CD4-positive, alpha-beta T cell treated with Interleukin-4 for 4 hours (primary cell): ENCODE data around the gene IGSF21.

ENCODE experiments used
- DNase-seq: peaks from one replicate; pipeline ENCODE4 v3.0.0-alpha.2; 2020

The IGSF21 gene

GRCh38 chr1:18120638-18121037, 13.0 kb downstream of the IGSF21 start:
- DNase-seq = no peak

- no peak for DNase-seq
Measured at GRCh38 chr1:18121072-18121820, 13.6 kb downstream of the IGSF21 start.

GRCh38 chr1:18123467-18123992, 15.9 kb downstream of the IGSF21 start:
- DNase-seq = no peak

- DNase-seq = no peak
Measured at GRCh38 chr1:18124977-18125376, 17.4 kb downstream of the IGSF21 start.

- DNase-seq = no peak
Measured at GRCh38 chr1:18126616-18127015, 19.0 kb downstream of the IGSF21 start.

GRCh38 chr1:18128298-18128697, 20.7 kb downstream of the IGSF21 start:
- DNase-seq = no peak

GRCh38 chr1:18130356-18130755, 22.8 kb downstream of the IGSF21 start:
- DNase-seq = no peak

- no peak for DNase-seq
Measured at GRCh38 chr1:18132022-18132710, 24.6 kb downstream of the IGSF21 start.

GRCh38 chr1:18132711-18133541, 25.3 kb downstream of the IGSF21 start:
- no peak for DNase-seq

- DNase-seq = no peak
Measured at GRCh38 chr1:18134324-18135046, 26.9 kb downstream of the IGSF21 start.

- no peak for DNase-seq
Measured at GRCh38 chr1:18137759-18138345, 30.3 kb downstream of the IGSF21 start.

GRCh38 chr1:18139198-18139981, 31.8 kb downstream of the IGSF21 start:
- DNase-seq = no peak

- no peak for DNase-seq
Measured at GRCh38 chr1:18140411-18140810, 32.8 kb downstream of the IGSF21 start.

GRCh38 chr1:18141661-18142060, 34.1 kb downstream of the IGSF21 start:
- DNase-seq = no peak

- no peak for DNase-seq
Measured at GRCh38 chr1:18142471-18142870, 34.9 kb downstream of the IGSF21 start.

- no peak for DNase-seq
Measured at GRCh38 chr1:18142969-18143368, 35.4 kb downstream of the IGSF21 start.

- DNase-seq = no peak
Measured at GRCh38 chr1:18144062-18144461, 36.5 kb downstream of the IGSF21 start.

- DNase-seq = no peak
Measured at GRCh38 chr1:18144916-18145647, 37.5 kb downstream of the IGSF21 start.

- DNase-seq = no peak
Measured at GRCh38 chr1:18145851-18146618, 38.4 kb downstream of the IGSF21 start.

- no peak for DNase-seq
Measured at GRCh38 chr1:18146886-18147285, 39.3 kb downstream of the IGSF21 start.
